ENCODE results near the gene SYNJ2.

SYNJ2 gene

DNA sequence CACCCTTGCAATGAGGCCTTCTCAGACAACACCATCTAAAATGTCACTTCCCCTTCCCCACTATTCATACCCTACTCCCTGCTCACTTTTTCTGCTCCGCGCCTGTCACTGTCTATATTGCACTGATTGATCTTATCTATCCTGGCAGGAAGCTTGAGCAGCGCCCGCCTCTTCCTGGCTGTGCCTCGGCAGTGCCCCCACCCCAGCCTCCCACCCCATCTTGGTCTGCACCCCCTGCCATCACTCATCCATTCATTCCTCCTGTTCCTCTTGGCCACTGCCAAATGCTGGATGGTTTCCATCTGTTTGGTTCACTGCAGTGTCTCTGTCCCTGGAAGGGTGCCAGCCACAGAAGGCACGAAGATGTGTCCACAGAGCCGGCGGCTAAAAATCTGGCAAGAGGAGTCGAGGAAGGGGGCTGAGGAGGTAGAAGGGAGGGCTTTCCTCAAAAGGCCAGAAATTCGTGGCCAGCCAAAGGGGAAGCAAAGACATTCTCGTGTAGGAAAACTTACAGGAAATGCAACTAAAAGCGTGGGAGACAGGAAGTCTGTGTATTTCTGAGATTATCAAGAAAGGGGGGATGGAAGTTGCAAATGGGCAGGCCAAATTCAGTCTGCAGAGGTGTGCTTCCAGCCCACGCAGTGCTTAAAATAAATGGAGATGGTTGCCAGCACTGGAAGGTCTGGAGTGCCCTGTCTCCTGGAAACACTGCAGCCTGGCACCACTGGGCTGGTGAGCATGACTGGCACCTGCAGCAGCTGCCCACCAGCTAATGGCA is 27.6 kb downstream of the SYNJ2 start:
- Histone ChIP-seq H3K4me2 (no peak overlapping the region), H3K27me3 (ENCODE audit: insufficient read depth, low read depth) (no peaks in the 10 kb centered on the region), H3K79me2 (ENCODE audit: insufficient read depth, low read depth) (no peaks in the 10 kb centered on the region), H3K4me1 (ENCODE audit: low read depth, poor library complexity, severe bottlenecking) (peaks cover 7% of the 10 kb centered on the region), H3K27ac (no peak overlapping the region), H4K20me1 (ENCODE audit: insufficient read depth) (no peaks in the 10 kb centered on the region), H2AFZ (ENCODE audit: low read depth) (no peak overlapping the region), H3K9ac (no peak overlapping the region), H3K36me3 (ENCODE audit: insufficient read depth) (no peaks in the 10 kb centered on the region), H3K4me3 (IDR thresholded peaks at IDR 0.05; ENCODE audit: insufficient read depth, low read depth, low read length) (no peak overlapping the region)
- TF ChIP-seq, protein P1, sequence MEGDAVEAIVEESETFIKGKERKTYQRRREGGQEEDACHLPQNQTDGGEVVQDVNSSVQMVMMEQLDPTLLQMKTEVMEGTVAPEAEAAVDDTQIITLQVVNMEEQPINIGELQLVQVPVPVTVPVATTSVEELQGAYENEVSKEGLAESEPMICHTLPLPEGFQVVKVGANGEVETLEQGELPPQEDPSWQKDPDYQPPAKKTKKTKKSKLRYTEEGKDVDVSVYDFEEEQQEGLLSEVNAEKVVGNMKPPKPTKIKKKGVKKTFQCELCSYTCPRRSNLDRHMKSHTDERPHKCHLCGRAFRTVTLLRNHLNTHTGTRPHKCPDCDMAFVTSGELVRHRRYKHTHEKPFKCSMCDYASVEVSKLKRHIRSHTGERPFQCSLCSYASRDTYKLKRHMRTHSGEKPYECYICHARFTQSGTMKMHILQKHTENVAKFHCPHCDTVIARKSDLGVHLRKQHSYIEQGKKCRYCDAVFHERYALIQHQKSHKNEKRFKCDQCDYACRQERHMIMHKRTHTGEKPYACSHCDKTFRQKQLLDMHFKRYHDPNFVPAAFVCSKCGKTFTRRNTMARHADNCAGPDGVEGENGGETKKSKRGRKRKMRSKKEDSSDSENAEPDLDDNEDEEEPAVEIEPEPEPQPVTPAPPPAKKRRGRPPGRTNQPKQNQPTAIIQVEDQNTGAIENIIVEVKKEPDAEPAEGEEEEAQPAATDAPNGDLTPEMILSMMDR (conservative IDR thresholded peaks at IDR 0.05; ENCODE audit: low read depth, low read length), result no peak

DNA sequence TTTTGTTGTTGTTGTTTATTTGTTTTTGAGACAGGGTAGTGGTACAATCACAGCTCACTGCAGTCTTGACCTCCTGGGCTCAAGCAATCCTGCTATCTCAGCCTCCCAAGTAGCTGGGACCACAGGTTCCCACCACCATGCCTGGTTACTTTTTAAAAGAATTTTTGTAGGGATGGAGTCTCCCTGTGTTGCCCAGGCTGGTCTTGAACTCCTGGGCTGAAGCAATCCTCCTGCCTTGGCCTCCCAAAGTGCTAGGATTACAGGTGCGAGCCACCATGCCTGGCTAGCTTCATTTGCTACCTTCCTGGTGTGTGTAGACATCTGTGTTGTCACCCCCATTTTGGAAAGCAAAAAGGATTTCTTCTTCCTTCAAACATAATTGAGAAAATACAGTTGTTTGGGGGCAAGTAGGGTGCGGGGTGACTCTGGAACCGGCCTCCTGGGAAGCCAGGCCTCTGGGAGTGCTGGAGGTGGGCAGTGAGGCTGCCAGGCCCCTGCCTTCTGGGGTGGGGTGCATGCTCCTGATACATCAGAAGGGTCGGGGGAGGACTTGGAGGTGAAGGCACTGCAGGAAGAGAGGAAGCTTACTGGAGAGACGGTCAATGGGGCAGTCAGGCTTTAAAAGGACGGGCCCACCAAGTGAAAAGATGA is 28.4 kb downstream of the SYNJ2 start:
- Histone ChIP-seq H3K36me3 (ENCODE audit: insufficient read depth) (no peaks in the 10 kb centered on the region), H3K4me2 (no peak overlapping the region), H3K27ac (no peak overlapping the region), H2AFZ (ENCODE audit: low read depth) (no peak overlapping the region), H3K27me3 (ENCODE audit: insufficient read depth, low read depth) (no peaks in the 10 kb centered on the region), H4K20me1 (ENCODE audit: insufficient read depth) (no peaks in the 10 kb centered on the region), H3K9ac (no peak overlapping the region), H3K4me3 (IDR thresholded peaks at IDR 0.05; ENCODE audit: insufficient read depth, low read depth, low read length) (no peak overlapping the region), H3K4me1 (ENCODE audit: low read depth, poor library complexity, severe bottlenecking) (peaks cover 3% of the 10 kb centered on the region), H3K79me2 (ENCODE audit: insufficient read depth, low read depth) (no peaks in the 10 kb centered on the region)
- TF ChIP-seq, protein P1 (conservative IDR thresholded peaks at IDR 0.05; ENCODE audit: low read depth, low read length), result no peak

DNA sequence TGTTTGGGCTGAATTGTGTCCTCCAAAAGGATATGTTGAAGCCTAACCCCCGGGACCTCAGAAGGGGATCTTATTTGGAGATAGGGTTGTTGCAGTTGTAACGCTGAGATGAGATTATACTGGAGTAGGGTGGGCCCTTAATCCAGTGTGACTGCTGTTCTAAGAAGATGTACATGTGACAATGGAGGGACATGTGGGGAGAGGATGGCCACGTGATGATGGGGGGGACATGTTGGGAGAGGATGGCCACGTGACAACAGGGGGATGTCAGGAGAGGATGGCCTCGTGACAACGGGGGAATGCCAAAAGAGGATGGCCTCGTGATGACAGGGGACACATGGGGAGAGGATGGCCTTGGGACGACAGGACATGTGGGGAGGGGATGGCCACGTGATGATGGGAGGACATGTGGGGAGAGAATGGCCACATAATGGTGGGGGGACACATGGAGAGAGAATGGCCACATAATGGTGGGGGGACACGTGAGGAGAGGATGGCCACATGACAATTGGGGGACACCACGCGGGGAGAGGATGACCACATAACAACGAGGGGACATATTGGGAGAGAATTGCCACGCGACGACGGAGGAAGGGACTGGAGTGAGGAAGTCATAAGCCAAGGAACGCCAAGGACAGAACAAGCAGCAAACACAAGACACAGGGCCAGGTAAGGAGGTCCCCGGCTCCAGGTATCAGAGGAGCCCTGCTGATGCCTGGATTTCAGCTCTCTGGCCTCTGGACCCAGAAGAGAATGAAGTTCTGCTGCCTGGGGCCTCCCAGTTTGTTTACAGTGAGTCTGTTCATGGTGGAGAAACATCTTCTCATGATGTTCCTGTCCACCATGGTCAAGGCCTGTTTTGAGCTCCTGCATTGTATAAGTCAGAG is 29.2 kb downstream of the SYNJ2 start:
- Histone ChIP-seq H3K4me2 (no peak overlapping the region), H3K4me1 (ENCODE audit: low read depth, poor library complexity, severe bottlenecking) (peaks cover 3% of the 10 kb centered on the region), H2AFZ (ENCODE audit: low read depth) (no peak overlapping the region), H3K4me3 (IDR thresholded peaks at IDR 0.05; ENCODE audit: insufficient read depth, low read depth, low read length) (no peak overlapping the region), H3K9ac (no peak overlapping the region), H3K36me3 (ENCODE audit: insufficient read depth) (no peaks in the 10 kb centered on the region), H3K79me2 (ENCODE audit: insufficient read depth, low read depth) (no peaks in the 10 kb centered on the region), H3K27me3 (ENCODE audit: insufficient read depth, low read depth) (no peaks in the 10 kb centered on the region), H4K20me1 (ENCODE audit: insufficient read depth) (no peaks in the 10 kb centered on the region), H3K27ac (no peak overlapping the region)
- TF ChIP-seq, protein P1 (conservative IDR thresholded peaks at IDR 0.05; ENCODE audit: low read depth, low read length), result no peak

DNA sequence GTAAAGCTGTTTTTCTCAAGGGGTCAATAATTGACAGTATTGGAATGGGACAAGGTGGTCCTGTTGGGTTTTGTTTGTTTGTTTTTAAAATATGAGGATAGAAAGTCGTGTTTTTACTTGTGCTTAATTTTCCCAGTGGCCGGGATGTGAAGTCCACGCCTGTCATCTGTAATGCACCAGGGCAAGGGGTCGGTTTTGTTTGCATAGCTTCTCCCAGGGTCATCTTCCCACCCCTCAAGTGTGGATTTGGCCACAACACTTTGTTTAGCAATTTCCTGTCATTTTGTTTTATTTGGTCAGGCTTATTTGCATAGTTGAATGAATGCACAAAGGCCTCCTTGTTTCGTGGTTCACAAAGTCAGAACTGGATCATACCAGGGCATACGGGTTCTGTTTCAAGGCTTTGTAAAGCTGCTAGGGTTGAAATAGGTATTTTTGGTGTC is 29.8 kb downstream of the SYNJ2 start:
- Histone ChIP-seq H3K4me2 (no peak overlapping the region), H2AFZ (ENCODE audit: low read depth) (no peak overlapping the region), H3K27ac (no peak overlapping the region), H3K4me3 (IDR thresholded peaks at IDR 0.05; ENCODE audit: insufficient read depth, low read depth, low read length) (no peak overlapping the region), H3K27me3 (ENCODE audit: insufficient read depth, low read depth) (no peaks in the 10 kb centered on the region), H3K79me2 (ENCODE audit: insufficient read depth, low read depth) (no peaks in the 10 kb centered on the region; the same call in 1 of the 2 replicates), H4K20me1 (ENCODE audit: insufficient read depth) (no peaks in the 10 kb centered on the region), H3K4me1 (ENCODE audit: low read depth, poor library complexity, severe bottlenecking) (peaks cover 3% of the 10 kb centered on the region), H3K9ac (no peak overlapping the region), H3K36me3 (ENCODE audit: insufficient read depth) (no peaks in the 10 kb centered on the region)
- TF ChIP-seq, protein P1 (conservative IDR thresholded peaks at IDR 0.05; ENCODE audit: low read depth, low read length), result no peak
